T-helper 2 cell treated with Interferon-gamma antibody and Interleukin-4, amounts not matched to agents 100 ng/mL and 5 ng/mL, for 36 hours (primary cell): Measurements from ENCODE around the gene TXNDC9. TPM values are rescaled to one million over a fixed set of nuclear protein-coding genes. Genes with fewer than 3 reads are reported as not detected.
"Not testable (repeated sequence)": the region's sequence is repeated elsewhere in the genome, so short reads cannot be mapped to it uniquely, and the experiment has no call there.

Experiments
- intact Hi-C: fragments of 100-400 bp; cut with micrococcal nuclease; formaldehyde crosslinking; loops from one replicate; pipeline ENCODE4 v1.15.1; 2023
- total RNA-seq: library from RNA; stranded (reverse); gene quantifications from 2 replicates; pipeline ENCODE4 v1.2.3, GENCODE V29; 2022

The TXNDC9 gene
- total RNA-seq, 1 donor from 2014 or later: 33.3 TPM

- intact Hi-C loops: loop anchor here (1.0 to 10.0 kb wide), 7 partner anchors 154 to 1689 kb away; partner anchors contain the start of genes C2orf15, COX5B, MGAT4A and MITD1
Measured at GRCh38 chr2:99336804-99337112, 625 bp upstream of the TXNDC9 start.

GRCh38 chr2:99325384-99325783 is 10.7 kb downstream of the TXNDC9 start:
- intact Hi-C loops: no loop called here

GRCh38 chr2:99317873-99318200 is 18.3 kb downstream of the TXNDC9 start:
- intact Hi-C loops: not testable (repeated sequence)

GRCh38 chr2:99317161-99317872 is 18.8 kb downstream of the TXNDC9 start:
- intact Hi-C loops: no loop called here

- intact Hi-C loops: not testable (repeated sequence)
Measured at GRCh38 chr2:99301097-99301496, 35.0 kb downstream of the TXNDC9 start, which contains the start of gene LYG1. Gene LYG1 (minus strand): TSS chr2:99301197. CDS start chr2:99295670, 5,527 bp downstream.

GRCh38 chr2:99299580-99299979 is 36.6 kb downstream of the TXNDC9 start:
- intact Hi-C loops: no loop called here

GRCh38 chr2:99297994-99298393 is 38.1 kb downstream of the TXNDC9 start:
- intact Hi-C loops: no loop called here

- intact Hi-C loops: no loop called here
Measured at GRCh38 chr2:99285526-99285925, 50.6 kb downstream of the TXNDC9 start.

- intact Hi-C loops: no loop called here
Measured at GRCh38 chr2:99279969-99280695, 56.0 kb downstream of the TXNDC9 start.

GRCh38 chr2:99278793-99279291 is 57.3 kb downstream of the TXNDC9 start:
- intact Hi-C loops: no loop called here

GRCh38 chr2:99278195-99278765 is 57.9 kb downstream of the TXNDC9 start:
- intact Hi-C loops: not testable (repeated sequence)

GRCh38 chr2:99275882-99276281 is 60.3 kb downstream of the TXNDC9 start:
- intact Hi-C loops: no loop called here

Other genes starting within 250 kb of the TXNDC9 start
- gene C2orf15, start 194.6 kb downstream of the TXNDC9 start, total RNA-seq: 0.20 and 0.34 TPM in 2 replicates
- 2.5 and 3.5 TPM in 2 replicates for gene TSGA10, start 181.4 kb downstream of the TXNDC9 start, total RNA-seq
- 7.7 and 8.0 TPM in 2 replicates for gene LIPT1, start 181.4 kb downstream of the TXNDC9 start, total RNA-seq
- gene MITD1, start 155.3 kb downstream of the TXNDC9 start, total RNA-seq: 61.2 and 63.4 TPM in 2 replicates
- gene MRPL30, start 155.1 kb downstream of the TXNDC9 start, total RNA-seq: 22.3 and 24.0 TPM in 2 replicates
- not detected in 2 replicates for gene LYG2, start 80.7 kb downstream of the TXNDC9 start, total RNA-seq
- 2.1 and 2.4 TPM in 2 replicates for gene LYG1, start 35.1 kb downstream of the TXNDC9 start, total RNA-seq
- 56.2 and 58.1 TPM in 2 replicates for gene EIF5B, start 1.1 kb upstream of the TXNDC9 start, total RNA-seq
- gene REV1, start 153.7 kb upstream of the TXNDC9 start, total RNA-seq: 37.1 and 38.0 TPM in 2 replicates